OCI-LY3 (cell line): Measurements from ENCODE around the gene MTFR1L.

Experiments
- H2AFZ ChIP-seq: fragments of 200-600, 300-600 bp; shearing (Covaris generic); 2 replicates; pipeline ENCODE4 v1.6.0; 2014; ENCODE audit warnings: antibody characterized with exemption, low read depth, low read length
- H3K27ac ChIP-seq: fragments of 200-600, 300-600 bp; sonication (generic); 2 replicates; pipeline ENCODE4 v1.5.1; 2014; ENCODE audit warnings: mild to moderate bottlenecking, low read length, moderate library complexity, mixed read lengths
- H3K27me3 ChIP-seq: fragments of 200-600, 300-600 bp; sonication (generic); 2 replicates; pipeline ENCODE4 v1.6.1; 2014; ENCODE audit warnings: low read depth, low read length, mixed read lengths
- H3K36me3 ChIP-seq: fragments of 200-600, 300-600 bp; sonication (generic); replicated peaks from 2 replicates; pipeline ENCODE3; 2014; ENCODE audit warnings: low read depth, low read length, mixed read lengths
- H3K4me1 ChIP-seq: fragments of 300-600, 200-600 bp; sonication (generic); 2 replicates; pipeline ENCODE4 v1.6.1; 2014; ENCODE audit warnings: low read length, mixed read lengths
- H3K4me2 ChIP-seq: fragments of 200-600, 300-600 bp; sonication (generic); 2 replicates; pipeline ENCODE4 v1.6.1; 2014; ENCODE audit warnings: low read length, mixed read lengths
- H3K4me3 ChIP-seq: fragments of 300-600, 200-600 bp; sonication (generic); 2 replicates; pipeline ENCODE4 v1.5.1; 2014; ENCODE audit warnings: antibody characterized with exemption, mild to moderate bottlenecking, low read length, moderate library complexity
- H3K79me2 ChIP-seq: fragments of 300-600, 200-600 bp; shearing (Covaris generic); 2 replicates; pipeline ENCODE4 v1.6.1; 2014; ENCODE audit warnings: mild to moderate bottlenecking, low read length, mixed read lengths
- H3K9ac ChIP-seq: fragments of 300-600, 200-600 bp; shearing (Covaris generic); 2 replicates; pipeline ENCODE4 v1.6.0; 2014; ENCODE audit warnings: mild to moderate bottlenecking, low read length, moderate library complexity
- H3K9me3 ChIP-seq: fragments of 200-600, 300-600 bp; shearing (Covaris generic); 2 replicates; pipeline ENCODE4 v1.6.1; 2014; ENCODE audit warnings: low read length, mixed read lengths; ENCODE audit not compliant: insufficient read depth
- H4K20me1 ChIP-seq: fragments of 200-600, 300-600 bp; sonication (generic); 2 replicates; pipeline ENCODE4 v1.6.1; 2016; ENCODE audit warnings: low read length, mixed read lengths; ENCODE audit not compliant: insufficient read depth
- CTCF ChIP-seq: fragments of 200-600, 300-600 bp; sonication (generic); IDR thresholded peaks from 2 replicates; pipeline ENCODE4 v1.5.1; 2014; ENCODE audit warnings: antibody characterized with exemption, low read length, low read depth
- EZH2phosphoT487 ChIP-seq: fragments of 200-600 bp; shearing (Covaris generic); IDR thresholded peaks from 2 replicates; pipeline ENCODE4 v1.6.1; 2018; ENCODE audit warnings: antibody characterized with exemption, mixed run types, low read depth

The MTFR1L gene

GRCh38 chr1:25781130-25781433 is 38.7 kb upstream of the MTFR1L start:
- H3K79me2 ChIP-seq = no peaks in the 10 kb centered on the region
- H4K20me1 ChIP-seq = no peaks in the 10 kb centered on the region
- H3K27ac ChIP-seq = no peak overlapping the region
- no peak overlapping the region for H3K9ac ChIP-seq
- no peak overlapping the region for H3K4me3 ChIP-seq
- H3K27me3 ChIP-seq = no peaks in the 10 kb centered on the region
- H3K4me1 ChIP-seq = no peaks in the 10 kb centered on the region
- no peaks in the 10 kb centered on the region for H3K36me3 ChIP-seq
- TF ChIP-seq EZH2phosphoT487 (no peak), CTCF (no peak)
- no peak overlapping the region for H3K4me2 ChIP-seq
- no peaks in the 10 kb centered on the region for H3K9me3 ChIP-seq
- no peak overlapping the region for H2AFZ ChIP-seq

GRCh38 chr1:25782608-25783201 is 37.0 kb upstream of the MTFR1L start:
- Histone ChIP-seq H3K27me3 (no peaks in the 10 kb centered on the region), H3K9me3 (no peaks in the 10 kb centered on the region), H3K79me2 (no peaks in the 10 kb centered on the region), H4K20me1 (no peaks in the 10 kb centered on the region), H3K36me3 (no peaks in the 10 kb centered on the region), H3K4me3 (no peak overlapping the region), H3K27ac (no peak overlapping the region), H2AFZ (no peak overlapping the region), H3K4me1 (no peaks in the 10 kb centered on the region), H3K4me2 (no peak overlapping the region), H3K9ac (no peak overlapping the region)
- TF ChIP-seq CTCF = no peak

- Histone ChIP-seq H3K9ac (no peak overlapping the region), H4K20me1 (no peaks in the 10 kb centered on the region), H3K27ac (no peak overlapping the region), H3K36me3 (no peaks in the 10 kb centered on the region), H3K4me1 (no peaks in the 10 kb centered on the region), H3K9me3 (no peaks in the 10 kb centered on the region), H3K4me2 (no peak overlapping the region), H3K79me2 (no peaks in the 10 kb centered on the region), H3K27me3 (no peaks in the 10 kb centered on the region), H2AFZ (no peak overlapping the region), H3K4me3 (no peak overlapping the region)
- no peak for TF ChIP-seq EZH2phosphoT487
- no peak for TF ChIP-seq CTCF
Observed at GRCh38 chr1:25784575-25785051, 35.1 kb upstream of the MTFR1L start.

- Histone ChIP-seq H3K27me3 (no peaks in the 10 kb centered on the region), H3K4me3 (no peak overlapping the region), H3K27ac (no peak overlapping the region), H3K36me3 (no peaks in the 10 kb centered on the region), H4K20me1 (no peaks in the 10 kb centered on the region), H3K4me1 (no peaks in the 10 kb centered on the region), H3K79me2 (no peaks in the 10 kb centered on the region), H3K9ac (no peak overlapping the region), H3K9me3 (no peaks in the 10 kb centered on the region), H3K4me2 (no peak overlapping the region), H2AFZ (no peak overlapping the region)
- no peak for TF ChIP-seq EZH2phosphoT487
Observed at GRCh38 chr1:25785333-25786067, 34.3 kb upstream of the MTFR1L start.
